SJCRH30 (cell line): ENCODE data around the gene DEF6. TPM values are rescaled to one million over a fixed set of nuclear protein-coding genes. Genes with fewer than 3 reads are reported as not detected.
A peak's percentile ranks its signal among the peaks of the same experiment; 100 is the strongest.
"Not testable (repeated sequence)": the region's sequence is repeated elsewhere in the genome, so short reads cannot be mapped to it uniquely, and the experiment has no call there.

Experiments used
- DNase-seq, 2 experiments: peaks; one replicate each; pipeline ENCODE4 v3.0.0-alpha.2; 2015 to 2020
- H3K27ac ChIP-seq: fragments of 250-450 bp; sonication (Bioruptor Pico); 2 replicates; pipeline ENCODE4 v1.5.1; 2020; ENCODE audit warnings: mild to moderate bottlenecking, moderate library complexity
- H3K27me3 ChIP-seq: fragments of 250-450 bp; sonication (Bioruptor Pico); 2 replicates; pipeline ENCODE4 v1.5.1; 2020; ENCODE audit warnings: mild to moderate bottlenecking, moderate library complexity
- H3K36me3 ChIP-seq: fragments of 250-450 bp; sonication (Bioruptor Pico); 2 replicates; pipeline ENCODE4 v1.5.1; 2020; ENCODE audit warnings: mild to moderate bottlenecking, moderate library complexity
- H3K4me1 ChIP-seq: fragments of 250-450 bp; sonication (Bioruptor Pico); 2 replicates; pipeline ENCODE4 v1.5.1; 2020; ENCODE audit warnings: mild to moderate bottlenecking, moderate library complexity
- H3K4me3 ChIP-seq: fragments of 250-450 bp; sonication (Bioruptor Pico); 2 replicates; pipeline ENCODE4 v1.5.1; 2020; ENCODE audit warnings: mild to moderate bottlenecking, moderate library complexity
- H3K9me3 ChIP-seq: fragments of 250-450 bp; sonication (Bioruptor Pico); replicated peaks from 2 replicates; pipeline ENCODE4 v1.5.1; 2020; ENCODE audit warnings: mild to moderate bottlenecking, moderate library complexity
- total RNA-seq: library from RNA; depleted of rRNA; stranded (reverse); fragments of >200 nt; shearing (Covaris generic); gene quantifications from 2 replicates; pipeline ENCODE4 v1.2.3, GENCODE V29; 2014

The DEF6 gene
- total RNA-seq, 1 experiment from 2014 or later: 0.20 TPM

DNA sequence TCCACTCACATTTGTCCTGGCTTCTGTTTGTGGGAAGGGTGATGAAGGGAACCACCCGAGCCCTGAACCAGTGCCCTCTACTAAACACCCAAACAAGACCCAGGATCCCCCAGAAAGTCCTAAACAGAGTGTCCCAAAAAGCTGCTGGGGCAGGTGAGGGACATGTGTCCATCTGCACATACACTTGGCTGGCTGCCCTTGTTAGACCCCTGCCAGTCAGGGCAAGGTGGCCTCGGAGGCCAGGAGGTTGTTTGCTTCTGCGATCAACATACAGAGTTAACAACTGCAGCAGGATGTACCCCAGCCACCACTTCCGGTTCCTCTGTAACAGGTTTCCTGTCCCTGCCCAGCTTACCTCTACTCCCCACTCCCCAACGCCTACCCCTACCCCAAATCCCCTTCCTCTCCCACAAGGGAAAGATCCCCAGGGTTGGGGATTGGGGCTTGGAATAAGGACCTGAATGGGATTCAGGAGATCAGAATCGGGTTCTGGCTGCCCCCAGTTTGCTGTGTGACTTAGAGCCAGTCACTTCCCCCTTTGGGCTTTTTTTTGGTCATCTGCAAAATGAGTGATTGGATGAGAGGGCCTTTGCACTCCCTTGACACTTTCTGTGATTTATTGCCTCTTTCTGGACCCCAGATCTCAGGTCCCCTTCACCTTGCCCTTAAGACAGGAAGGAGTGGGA is 13.9 kb downstream of the DEF6 start:
- no peaks in the 10 kb centered on the region for H3K36me3 ChIP-seq
- H3K27me3 ChIP-seq: no peaks in the 10 kb centered on the region
- no peaks in the 10 kb centered on the region for H3K9me3 ChIP-seq
- H3K27ac ChIP-seq: no peak overlapping the region
- DNase-seq: no peak
- no peaks in the 10 kb centered on the region; the same call in 1 of the 2 replicates for H3K4me1 ChIP-seq
- H3K4me3 ChIP-seq: no peak overlapping the region

DNA sequence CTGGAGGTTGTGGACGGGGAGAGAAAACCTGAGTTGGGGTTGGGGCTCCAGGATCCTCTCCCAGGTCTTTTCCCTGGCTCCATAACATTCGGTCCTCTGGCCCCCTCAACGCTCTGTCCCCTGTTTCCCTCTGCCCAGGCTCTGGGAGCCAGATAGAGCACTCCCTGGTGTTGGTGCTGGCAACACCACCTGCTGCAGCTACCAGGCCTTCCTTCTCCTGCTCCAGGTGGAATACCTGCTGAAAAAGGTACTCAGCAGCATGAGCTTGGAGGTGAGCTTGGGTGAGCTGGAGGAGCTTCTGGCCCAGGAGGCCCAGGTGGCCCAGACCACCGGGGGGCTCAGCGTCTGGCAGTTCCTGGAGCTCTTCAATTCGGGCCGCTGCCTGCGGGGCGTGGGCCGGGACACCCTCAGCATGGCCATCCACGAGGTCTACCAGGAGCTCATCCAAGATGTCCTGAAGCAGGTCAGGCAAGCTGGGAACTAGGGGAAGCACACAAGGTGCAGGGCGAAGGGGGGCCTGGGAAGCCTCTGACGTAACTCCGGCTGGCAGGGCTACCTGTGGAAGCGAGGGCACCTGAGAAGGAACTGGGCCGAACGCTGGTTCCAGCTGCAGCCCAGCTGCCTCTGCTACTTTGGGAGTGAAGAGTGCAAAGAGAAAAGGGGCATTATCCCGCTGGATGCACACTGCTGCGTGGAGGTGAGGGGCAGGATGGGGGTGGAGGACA is 14.6 kb downstream of the DEF6 start:
- Histone ChIP-seq H3K4me3 (no peak overlapping the region), H3K9me3 (no peaks in the 10 kb centered on the region), H3K4me1 (peaks cover 2% of the 10 kb centered on the region), H3K27ac (no peak overlapping the region), H3K27me3 (no peaks in the 10 kb centered on the region), H3K36me3 (no peaks in the 10 kb centered on the region)
- no peak for DNase-seq

DNA sequence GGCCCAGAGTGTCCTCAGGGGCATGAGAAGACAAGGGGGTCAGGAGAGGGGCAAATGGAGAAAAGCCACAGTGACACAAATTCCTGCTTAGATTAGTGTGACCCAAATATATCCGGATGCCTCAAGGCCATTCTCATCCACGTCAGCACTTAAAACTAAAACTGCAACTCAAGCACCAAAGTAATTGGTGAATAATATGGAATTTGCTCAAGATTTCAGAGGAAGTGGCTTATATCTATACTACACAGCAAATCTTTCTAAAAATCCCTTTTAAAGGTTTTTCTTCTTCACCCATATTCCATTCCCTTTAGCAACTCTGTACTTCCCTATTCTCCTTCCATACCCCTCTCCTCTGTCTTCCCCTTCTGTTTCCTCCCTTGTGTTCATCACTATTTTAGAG is 15.2 kb downstream of the DEF6 start:
- no peak for DNase-seq
- peaks cover 7% of the 10 kb centered on the region for H3K4me1 ChIP-seq
- no peaks in the 10 kb centered on the region for H3K9me3 ChIP-seq
- H3K27me3 ChIP-seq: no peaks in the 10 kb centered on the region
- H3K27ac ChIP-seq: no peak overlapping the region
- no peaks in the 10 kb centered on the region for H3K36me3 ChIP-seq
- H3K4me3 ChIP-seq: no peak overlapping the region

DNA sequence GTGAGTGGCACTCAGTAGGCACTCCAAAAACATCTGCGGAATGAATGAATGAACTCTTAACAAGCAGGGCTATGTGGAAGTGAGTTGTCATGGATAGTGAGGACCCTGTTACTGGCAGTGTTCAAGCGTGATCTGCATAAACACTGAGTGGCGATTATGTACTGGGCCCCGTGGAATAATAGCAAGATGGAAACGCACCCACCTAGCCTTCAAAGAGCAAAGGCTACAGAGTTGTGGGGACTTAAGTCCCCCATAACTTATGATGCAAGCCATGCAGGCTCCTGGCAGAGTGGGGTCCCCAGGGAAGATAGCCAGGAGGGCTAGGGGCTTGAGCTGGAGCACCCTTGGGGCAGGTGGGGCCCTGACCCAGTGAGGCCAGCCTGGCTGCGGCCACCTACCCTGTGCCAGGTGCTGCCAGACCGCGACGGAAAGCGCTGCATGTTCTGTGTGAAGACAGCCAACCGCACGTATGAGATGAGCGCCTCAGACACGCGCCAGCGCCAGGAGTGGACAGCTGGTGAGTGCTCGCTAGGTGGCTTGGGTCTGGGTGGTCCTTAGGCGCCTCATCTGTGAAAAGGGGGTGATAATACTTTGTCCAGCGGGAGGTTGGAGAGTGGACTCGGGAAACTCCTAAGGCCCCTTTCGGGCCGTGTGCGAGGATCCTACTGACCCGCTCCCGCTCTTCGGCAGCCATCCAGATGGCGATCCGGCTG is 20.0 kb downstream of the DEF6 start:
- Histone ChIP-seq H3K27me3 (no peaks in the 10 kb centered on the region), H3K27ac (peak overlapping the region; percentile 48; the same call in 1 of the 2 replicates), H3K36me3 (no peaks in the 10 kb centered on the region), H3K4me3 (peak overlapping the region; percentile 55), H3K9me3 (no peaks in the 10 kb centered on the region), H3K4me1 (peaks cover 7% of the 10 kb centered on the region)
- DNase-seq: peak in 1 of 2 experiments; percentile 67

DNA sequence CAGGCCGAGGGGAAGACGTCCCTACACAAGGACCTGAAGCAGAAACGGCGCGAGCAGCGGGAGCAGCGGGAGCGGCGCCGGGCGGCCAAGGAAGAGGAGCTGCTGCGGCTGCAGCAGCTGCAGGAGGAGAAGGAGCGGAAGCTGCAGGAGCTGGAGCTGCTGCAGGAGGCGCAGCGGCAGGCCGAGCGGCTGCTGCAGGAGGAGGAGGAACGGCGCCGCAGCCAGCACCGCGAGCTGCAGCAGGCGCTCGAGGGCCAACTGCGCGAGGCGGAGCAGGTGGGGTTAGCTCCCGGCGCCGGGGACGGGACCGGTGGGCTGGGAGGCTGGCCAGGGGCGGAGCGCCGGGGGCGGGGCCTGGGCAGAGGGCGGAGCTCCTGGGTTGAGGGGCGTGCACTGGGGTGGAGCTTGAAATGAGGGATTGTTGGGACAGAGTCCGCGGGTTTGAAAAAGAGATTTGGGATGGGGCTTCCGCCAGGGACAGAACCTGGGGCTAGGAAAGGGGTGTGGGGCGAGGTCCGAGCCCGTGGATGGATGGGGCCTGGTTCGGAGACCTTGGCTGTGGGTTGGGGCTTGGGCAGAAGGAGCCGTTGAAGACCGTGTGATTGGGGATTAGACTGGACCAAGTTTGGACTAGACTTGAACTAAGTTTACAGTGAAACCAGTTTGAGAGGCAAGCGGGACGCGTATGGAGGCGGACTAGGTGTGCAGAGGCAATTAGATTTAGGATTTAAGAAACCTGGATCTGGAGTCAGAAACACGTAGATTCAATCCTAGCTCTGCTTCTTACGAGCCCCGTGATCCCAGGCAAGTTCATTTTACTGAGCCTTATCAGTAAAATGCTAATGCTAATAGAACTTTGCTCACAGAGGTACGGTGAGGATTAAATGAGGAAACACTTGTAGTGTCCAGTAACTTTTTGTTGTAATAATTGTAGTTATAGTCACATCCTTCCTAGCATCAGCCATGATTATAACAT is 20.9 kb downstream of the DEF6 start:
- H3K27ac ChIP-seq: peak overlapping the region; percentile 48; the same call in 1 of the 2 replicates
- H3K36me3 ChIP-seq: no peaks in the 10 kb centered on the region
- no peaks in the 10 kb centered on the region for H3K27me3 ChIP-seq
- peak overlapping the region; percentile 55 for H3K4me3 ChIP-seq
- peaks cover 7% of the 10 kb centered on the region; the same call in 1 of the 2 replicates for H3K4me1 ChIP-seq
- no peaks in the 10 kb centered on the region for H3K9me3 ChIP-seq
- peak; percentile 92 to 94 for DNase-seq

DNA sequence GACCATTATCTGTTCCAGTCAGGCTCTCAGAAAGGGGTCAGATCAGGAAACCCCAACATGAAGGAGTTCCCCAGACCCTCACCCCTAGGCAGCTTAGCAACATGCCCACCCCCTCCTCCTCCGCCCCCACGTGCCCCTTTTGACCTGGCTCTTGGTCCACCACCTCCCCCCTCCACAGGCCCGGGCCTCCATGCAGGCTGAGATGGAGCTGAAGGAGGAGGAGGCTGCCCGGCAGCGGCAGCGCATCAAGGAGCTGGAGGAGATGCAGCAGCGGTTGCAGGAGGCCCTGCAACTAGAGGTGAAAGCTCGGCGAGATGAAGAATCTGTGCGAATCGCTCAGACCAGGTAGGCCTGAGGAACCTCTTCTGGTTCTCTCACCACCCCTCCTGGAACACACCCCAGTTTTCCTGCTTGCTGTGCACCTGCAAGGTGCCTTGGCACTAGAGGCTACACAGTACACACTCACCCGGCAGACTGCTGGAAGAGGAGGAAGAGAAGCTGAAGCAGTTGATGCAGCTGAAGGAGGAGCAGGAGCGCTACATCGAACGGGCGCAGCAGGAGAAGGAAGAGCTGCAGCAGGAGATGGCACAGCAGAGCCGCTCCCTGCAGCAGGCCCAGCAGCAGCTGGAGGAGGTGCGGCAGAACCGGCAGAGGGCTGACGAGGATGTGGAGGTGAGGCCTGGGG is 21.9 kb downstream of the DEF6 start:
- DNase-seq: no peak
- Histone ChIP-seq H3K4me3 (no peak overlapping the region), H3K27ac (no peak overlapping the region), H3K4me1 (peaks cover 7% of the 10 kb centered on the region; the same call in 1 of the 2 replicates), H3K36me3 (no peaks in the 10 kb centered on the region), H3K9me3 (no peaks in the 10 kb centered on the region), H3K27me3 (no peaks in the 10 kb centered on the region)

DNA sequence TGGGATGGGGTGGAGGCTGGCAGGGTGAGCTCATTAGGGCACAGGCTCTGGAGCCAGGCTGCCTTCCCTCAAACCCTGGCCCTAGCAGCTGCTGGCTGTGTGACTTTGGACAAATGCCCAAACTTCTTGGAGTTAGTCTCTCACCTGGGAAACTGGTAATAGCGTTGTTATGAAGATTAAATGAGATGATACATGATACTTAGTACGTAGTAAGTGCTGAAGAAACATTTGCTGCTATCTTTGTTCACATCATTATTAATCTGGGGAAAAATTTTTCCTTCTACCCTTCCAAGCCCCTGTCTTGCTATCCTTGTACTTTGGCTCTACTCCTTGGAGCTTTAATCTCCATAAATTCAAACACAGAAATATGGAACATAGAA is 22.4 kb downstream of the DEF6 start:
- DNase-seq: peak in 1 of 2 experiments; percentile 37
- Histone ChIP-seq H3K4me1 (peaks cover 7% of the 10 kb centered on the region; the same call in 1 of the 2 replicates), H3K36me3 (no peaks in the 10 kb centered on the region), H3K9me3 (no peaks in the 10 kb centered on the region), H3K27ac (no peak overlapping the region), H3K27me3 (no peaks in the 10 kb centered on the region), H3K4me3 (no peak overlapping the region)

DNA sequence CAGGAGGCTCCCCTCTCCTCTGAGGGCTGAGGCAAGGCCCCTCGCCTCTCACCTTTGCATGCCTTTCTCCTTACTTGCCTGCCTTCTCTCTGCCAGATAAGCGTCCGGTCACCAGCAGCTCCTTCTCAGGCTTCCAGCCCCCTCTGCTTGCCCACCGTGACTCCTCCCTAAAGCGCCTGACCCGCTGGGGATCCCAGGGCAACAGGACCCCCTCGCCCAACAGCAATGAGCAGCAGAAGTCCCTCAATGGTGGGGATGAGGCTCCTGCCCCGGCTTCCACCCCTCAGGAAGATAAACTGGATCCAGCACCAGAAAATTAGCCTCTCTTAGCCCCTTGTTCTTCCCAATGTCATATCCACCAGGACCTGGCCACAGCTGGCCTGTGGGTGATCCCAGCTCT is 23.5 kb downstream of the DEF6 start:
- DNase-seq: no peak
- Histone ChIP-seq H3K9me3 (no peaks in the 10 kb centered on the region), H3K27me3 (no peaks in the 10 kb centered on the region), H3K36me3 (no peaks in the 10 kb centered on the region), H3K27ac (no peak overlapping the region), H3K4me1 (peaks cover 7% of the 10 kb centered on the region; the same call in 1 of the 2 replicates), H3K4me3 (no peak overlapping the region)

DNA sequence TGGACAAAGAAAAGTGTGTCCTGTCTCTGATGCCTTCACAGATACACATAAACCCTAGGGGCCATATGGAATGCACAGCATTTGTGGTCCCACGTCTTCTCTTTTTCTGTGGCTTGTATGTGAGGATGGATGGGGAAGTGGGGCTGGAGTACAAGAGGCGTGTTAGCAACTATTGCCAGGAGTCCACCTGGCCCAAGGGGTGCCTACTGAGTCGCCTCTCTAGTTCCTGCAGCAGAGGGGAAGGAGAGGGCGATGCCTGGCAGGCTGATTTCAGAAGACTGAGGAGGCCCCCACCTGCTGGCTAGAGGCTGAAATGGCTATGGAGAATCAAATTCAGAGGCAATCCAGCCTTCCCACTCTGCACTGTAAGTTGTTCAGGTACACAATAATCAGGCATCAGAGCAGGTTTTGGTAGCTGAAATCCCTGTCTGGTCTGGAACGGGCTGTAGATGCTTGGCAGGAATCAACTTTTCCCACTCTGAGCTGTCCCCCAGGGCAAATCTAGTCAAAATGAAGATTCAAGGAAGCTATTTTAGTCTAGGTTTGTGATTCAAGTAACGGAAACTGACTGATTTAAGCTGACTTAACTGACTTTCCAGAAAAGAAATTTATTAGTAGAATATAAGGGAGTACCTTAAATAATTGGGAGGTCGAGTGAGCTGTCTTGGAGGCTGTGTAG is 29.9 kb downstream of the DEF6 start:
- no peaks in the 10 kb centered on the region for H3K4me1 ChIP-seq
- H3K27ac ChIP-seq: no peak overlapping the region
- no peaks in the 10 kb centered on the region for H3K27me3 ChIP-seq
- H3K4me3 ChIP-seq: no peak overlapping the region
- no peaks in the 10 kb centered on the region for H3K9me3 ChIP-seq
- H3K36me3 ChIP-seq: no peaks in the 10 kb centered on the region
- peak; percentile 57 to 68 for DNase-seq

DNA sequence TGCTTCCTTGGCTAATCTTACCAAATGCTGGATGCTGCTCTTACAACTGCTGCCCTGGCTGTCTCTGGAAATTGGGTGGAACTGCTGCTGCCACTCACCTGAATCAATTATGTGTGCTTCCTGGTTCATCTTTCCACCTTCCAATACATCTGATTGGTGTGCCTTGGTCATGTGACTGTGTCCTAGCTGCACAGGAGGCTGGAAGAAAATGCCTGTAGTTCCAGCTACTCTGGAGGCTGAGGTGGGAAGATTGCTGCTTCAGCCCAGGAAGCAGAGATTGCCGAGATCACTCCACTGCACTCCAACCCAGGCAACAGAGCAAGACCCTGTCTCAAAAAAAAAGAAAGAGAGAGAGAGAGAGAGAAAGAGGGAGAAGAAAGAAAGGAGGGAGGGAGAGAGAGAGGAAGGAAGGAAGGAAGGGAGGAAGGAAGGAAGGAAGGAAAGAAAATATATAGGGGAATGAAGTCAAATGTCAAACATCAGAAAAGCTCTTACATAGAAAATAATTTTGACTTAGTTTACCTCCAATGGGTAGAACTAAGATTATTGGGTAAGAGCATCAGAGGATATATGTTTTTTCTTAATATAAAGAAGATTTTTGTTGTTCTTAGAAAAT is 30.6 kb downstream of the DEF6 start:
- Histone ChIP-seq H3K4me3 (no peak overlapping the region), H3K36me3 (no peaks in the 10 kb centered on the region), H3K4me1 (no peaks in the 10 kb centered on the region), H3K9me3 (no peaks in the 10 kb centered on the region), H3K27ac (no peak overlapping the region), H3K27me3 (no peaks in the 10 kb centered on the region)
- DNase-seq: no peak

DNA sequence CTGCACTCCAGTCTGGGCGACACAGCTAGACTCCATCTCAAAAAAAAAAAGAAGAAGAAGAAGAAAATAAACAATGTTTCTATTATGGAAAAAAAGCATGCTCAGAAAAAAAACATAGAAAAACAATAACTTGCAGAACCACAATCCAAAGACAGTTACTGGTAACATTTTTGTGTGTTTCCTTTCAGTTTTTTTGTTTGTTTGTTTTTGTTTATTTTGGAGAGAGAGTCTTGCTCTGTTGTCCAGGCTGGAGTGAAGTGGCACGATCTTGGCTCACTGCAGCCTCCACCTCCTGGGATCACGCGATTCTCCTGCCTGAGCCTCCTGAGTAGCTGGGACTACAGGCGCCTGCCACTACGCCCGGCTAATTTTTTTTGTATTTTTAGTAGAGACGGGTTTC is 31.3 kb downstream of the DEF6 start:
- DNase-seq, H3K27me3 ChIP-seq, H3K27ac ChIP-seq, H3K36me3 ChIP-seq, H3K4me1 ChIP-seq, H3K4me3 ChIP-seq, H3K9me3 ChIP-seq: not testable (repeated sequence)

DNA sequence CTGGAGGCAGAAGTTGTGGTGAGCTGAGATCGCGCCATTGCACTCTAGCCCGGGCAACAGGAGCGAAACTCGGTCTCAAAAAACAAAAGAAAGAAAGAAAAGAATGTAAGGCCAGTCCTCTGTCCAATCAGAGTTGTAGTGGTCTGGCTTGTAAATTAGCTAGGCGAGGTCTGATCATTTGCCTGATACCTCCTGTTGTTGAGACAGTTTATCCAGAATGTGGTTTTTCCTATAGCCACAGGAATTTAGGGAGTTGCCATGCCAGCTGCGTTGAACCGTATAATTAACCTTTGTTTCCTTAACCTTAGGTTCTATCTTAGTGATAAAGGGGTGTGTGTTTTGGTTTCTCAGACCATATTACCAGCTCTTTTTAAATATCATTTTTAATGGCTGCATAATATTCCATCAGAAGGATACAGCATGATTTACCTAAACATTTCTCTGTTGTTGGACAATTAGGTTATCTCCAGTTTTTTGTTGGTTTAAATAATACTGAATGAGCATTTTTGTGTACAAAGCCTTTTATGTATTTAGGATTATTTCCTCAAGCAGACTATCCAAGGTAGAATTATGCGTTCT is 33.0 kb downstream of the DEF6 start:
- Histone ChIP-seq H3K4me1 (no peaks in the 10 kb centered on the region), H3K27me3 (no peaks in the 10 kb centered on the region), H3K9me3 (no peaks in the 10 kb centered on the region; the same call in 1 of the 2 replicates), H3K36me3 (no peaks in the 10 kb centered on the region), H3K27ac (no peak overlapping the region), H3K4me3 (no peak overlapping the region)
- DNase-seq: peak; percentile 32 to 64
